NCI-H2196 (cell line): ENCODE results near the gene GPR132.
A peak's percentile ranks its signal among the peaks of the same experiment; 100 is the strongest.
"Not testable (repeated sequence)": the region's sequence is repeated elsewhere in the genome, so short reads cannot be mapped to it uniquely, and the experiment has no call there.

Source experiments
- DNase-seq: peaks from one replicate; lab custom pipeline; 2025; ENCODE audit not compliant: unreplicated experiment; lab: John Stamatoyannopoulos, UW

The GPR132 gene

DNA sequence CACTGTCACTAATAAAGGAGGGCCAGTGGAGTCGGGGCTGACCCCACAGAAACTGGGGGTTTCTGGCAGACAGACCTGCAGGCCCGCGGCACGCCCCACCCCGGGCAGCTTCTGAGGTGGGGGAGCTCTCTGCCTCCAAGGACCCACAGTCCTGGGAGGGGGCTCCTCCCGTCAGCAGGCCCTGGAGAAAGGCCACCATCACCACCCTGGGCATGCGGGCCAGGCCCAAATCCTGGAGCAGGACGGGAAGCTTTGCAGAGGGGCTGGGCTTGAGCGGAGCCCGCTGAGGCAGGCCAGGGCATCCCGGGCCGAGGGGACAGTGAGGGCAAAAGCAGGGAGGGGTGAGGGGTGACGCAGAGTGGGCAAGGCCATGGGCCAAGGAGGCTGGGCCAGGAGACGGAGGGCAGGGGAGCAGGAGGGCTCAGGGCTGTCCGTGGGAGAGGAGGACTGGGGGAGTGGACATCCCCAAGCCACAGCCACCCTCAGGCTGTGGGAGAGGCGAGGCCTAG lies 11.1 kb upstream of the GPR132 start:
- no peak for DNase-seq

DNA sequence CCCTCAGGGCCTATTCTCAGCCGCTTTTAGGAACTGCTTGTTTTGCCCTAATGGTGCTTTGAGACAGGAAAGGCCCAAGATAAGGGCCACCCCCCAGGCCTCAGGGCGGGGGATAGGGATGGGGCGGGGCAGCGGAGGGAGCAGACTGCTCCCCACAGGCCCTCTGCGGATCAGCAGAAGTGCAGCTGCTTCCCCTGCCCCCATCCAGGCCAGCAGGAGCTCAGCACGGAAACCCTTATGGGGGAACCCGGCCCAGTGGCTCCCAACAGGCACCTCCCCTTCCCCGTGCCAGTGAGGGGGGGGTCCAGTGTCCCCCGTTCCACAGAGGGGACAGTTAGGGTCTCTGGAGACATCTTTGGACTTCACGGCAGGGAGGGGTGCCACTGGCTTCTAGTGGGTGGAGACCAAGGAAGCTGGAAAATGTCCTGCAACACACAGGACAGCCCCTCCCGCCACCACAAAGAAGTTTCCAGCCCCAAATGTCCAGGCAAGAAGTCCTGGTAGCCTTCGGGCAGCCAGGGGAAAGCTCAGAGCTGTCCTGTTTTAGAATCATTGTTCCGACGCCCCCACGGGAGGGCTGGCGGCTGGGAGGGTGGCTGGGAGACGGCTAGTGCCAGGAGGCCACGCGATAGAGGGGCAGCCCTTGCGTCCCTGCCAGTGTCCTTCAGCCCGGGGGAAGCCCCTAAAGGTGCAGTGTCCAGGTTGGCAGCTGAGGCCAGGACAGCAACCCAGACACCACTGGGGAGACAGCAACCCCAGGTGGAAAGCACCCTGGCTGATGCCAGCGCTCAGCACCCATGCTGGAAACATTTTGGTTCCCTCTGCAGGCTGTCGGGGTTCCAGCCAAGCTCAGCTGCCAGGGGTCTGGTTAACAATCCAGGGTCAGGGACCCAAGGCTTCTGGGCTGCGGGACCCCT lies 10.4 kb upstream of the GPR132 start:
- DNase-seq: no peak

DNA sequence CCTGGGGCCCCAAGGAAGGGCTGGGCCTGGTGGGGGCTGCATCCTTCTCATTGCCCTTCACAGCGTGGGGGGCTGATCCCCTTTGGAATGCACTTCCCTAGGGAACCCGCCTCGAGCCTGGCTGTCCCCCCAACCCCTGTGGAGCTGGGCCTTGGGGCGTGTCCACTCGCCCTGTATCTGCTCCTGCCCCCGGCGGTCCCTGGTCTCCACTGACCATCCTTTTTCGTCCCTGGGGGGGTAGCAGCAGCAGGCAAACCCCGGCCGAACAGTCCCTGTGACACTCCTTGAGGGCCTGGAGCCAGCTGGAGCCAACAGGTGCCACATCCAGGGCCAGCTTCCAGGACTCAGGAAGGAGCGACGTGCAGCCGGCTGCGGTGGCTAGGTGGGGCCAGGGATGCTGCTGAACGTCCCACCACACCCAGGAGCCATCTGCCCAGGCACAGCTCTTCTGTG lies 9.4 kb upstream of the GPR132 start:
- DNase-seq: peak; percentile 15

DNA sequence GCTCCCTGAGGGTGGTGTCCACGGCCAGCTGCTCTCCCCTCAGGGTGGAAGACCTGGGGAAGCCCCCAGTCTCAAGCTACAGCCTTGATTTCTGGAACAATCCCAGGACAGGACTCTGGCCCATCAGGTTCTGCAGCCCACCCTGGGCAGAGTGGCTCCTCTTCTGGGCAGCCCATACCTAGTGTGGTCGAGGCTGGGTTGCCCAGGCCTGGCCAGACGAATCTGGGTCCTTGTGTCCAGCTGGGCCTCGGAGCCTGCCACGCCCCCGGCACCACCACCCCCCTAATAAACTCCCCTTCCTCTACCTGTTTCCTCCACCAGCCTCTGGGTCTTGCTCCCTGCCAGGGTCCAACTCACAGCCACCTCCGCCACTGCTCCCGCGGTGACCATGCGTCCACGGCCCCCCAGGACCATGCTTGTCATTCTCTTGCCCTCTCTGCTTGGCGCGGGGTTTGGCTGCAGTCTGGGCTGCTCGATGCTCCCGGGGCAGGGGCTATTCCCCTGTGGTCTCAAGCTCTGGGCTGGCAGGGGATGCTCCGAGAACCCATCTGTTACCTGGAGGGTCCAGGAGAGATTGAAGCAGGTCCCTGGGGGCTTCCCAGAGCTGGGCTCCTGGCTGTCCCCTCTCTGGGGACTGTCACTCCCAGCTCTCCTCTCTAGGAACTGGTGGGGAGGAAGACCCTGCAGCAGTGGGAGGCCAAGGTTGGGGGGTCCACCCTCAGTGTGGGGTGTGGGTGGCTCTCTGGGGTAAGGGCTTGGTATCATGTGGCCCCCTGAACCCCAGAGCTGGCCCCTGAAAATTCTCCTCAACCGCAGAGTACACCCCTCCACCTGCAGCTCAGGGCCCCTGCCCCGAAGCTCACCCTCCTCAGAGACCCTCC lies 8.7 kb upstream of the GPR132 start:
- no peak for DNase-seq

- no peak for DNase-seq
Measured at GRCh38 chr14:105072892-105073719, 7.9 kb upstream of the GPR132 start.

DNA sequence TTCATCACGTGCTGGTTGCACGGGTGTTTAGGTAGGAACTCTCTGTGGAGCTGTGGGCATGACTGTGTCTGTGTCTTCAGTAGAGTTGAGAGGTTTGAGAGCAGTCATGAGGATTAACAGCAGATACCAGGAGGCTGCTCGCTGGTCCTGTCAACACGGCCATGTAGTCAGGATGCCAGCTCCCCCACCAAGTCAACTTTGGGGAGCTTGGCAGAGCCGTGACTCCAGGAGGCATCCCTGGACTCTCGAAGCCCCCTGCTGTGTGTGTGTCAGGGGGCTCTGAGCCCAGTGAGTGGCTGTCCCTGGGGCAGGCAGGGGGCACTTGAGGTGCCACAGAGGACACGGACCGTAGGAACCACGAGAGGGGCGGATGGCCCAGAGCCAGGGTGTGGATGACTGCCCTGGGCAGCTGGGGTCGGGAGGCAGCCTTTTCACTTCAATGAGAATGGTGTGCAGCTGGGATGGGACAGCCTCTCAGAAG lies 7.2 kb upstream of the GPR132 start:
- no peak for DNase-seq

GRCh38 chr14:105071942-105072341 lies 6.7 kb upstream of the GPR132 start:
- DNase-seq: no peak

GRCh38 chr14:105071326-105071725 lies 6.1 kb upstream of the GPR132 start:
- DNase-seq: no peak

GRCh38 chr14:105070760-105071137 lies 5.5 kb upstream of the GPR132 start:
- DNase-seq: no peak

DNA sequence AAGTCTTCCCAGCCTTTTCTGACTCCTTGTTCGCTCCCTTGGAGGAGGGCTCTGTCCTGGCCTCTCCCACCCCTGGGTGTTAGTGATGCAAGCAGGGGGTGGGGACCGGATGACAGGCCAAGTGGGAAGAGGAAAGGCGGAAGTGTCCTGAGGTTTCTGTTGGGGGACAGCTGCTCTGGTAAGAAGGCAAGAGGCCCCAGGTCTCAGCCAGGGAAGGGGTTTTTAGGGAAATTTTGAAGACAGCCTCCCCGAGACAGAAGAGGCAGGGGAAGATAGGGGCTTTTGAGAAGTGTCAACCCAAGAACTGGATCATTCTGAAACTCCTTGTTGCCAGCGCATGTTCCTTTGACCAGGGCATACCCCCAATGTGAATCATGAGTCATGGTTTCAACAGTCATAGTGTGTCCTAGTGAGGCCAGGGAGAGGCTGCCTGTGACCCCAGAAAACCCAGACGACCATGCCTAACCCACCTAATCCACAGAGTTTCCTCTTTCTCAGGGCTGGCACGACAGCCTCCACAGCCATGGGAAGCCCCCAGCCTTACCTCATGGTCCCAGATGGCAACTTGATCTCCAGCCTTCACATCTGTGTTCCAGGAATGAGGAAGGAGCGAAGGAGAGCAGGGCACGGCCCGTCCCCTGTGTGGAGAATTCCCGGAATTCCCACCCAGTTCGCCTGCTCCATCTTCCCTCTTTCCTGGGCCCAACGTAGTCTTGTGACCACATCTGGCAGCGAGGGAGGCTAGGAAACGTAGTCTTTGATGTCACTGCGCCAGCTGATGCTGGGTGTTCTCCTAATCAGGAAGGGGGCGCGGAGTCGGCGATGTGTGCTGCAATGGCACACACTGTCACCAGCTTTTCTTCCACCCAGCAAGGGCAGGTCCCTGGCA lies 4.9 kb upstream of the GPR132 start:
- DNase-seq: no peak

DNA sequence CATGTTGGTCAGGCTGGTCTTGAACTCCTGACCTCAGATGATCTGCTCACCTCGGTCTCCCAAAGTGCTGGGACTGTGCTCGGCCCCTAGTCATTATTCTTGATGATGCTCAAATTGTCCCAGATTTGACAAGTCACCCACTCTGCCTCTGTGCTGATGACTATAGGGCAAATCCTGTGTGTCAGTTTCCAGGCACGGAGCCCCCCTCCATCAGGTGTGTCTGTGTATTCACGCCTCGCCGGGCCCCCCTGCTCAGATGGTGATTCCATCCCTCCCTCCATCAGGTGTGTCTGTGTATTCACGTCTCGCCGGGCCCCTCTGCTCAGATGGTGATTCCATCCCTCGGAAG lies 4.3 kb upstream of the GPR132 start:
- DNase-seq: no peak

DNA sequence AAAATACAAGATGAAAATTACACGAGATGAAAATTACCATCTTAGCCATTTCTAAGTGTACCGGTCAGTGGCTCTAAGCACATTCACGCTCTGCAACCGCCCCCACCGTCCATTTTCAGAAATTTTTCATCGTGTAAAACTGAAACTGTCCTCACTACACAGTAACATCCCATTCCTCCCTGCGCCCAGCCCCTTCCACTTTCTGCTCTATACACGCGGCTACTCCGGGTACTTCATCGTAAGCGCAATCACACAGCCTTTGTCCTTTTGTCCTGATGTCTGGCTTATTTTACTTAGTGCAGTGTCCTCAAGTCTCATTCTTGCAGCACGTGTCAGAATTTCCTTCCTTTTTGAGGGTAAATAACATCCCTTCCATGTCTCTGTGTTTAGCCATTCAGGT lies 3.6 kb upstream of the GPR132 start:
- no peak for DNase-seq

- DNase-seq: no peak
Measured at GRCh38 chr14:105067969-105068301, 2.7 kb upstream of the GPR132 start.

DNA sequence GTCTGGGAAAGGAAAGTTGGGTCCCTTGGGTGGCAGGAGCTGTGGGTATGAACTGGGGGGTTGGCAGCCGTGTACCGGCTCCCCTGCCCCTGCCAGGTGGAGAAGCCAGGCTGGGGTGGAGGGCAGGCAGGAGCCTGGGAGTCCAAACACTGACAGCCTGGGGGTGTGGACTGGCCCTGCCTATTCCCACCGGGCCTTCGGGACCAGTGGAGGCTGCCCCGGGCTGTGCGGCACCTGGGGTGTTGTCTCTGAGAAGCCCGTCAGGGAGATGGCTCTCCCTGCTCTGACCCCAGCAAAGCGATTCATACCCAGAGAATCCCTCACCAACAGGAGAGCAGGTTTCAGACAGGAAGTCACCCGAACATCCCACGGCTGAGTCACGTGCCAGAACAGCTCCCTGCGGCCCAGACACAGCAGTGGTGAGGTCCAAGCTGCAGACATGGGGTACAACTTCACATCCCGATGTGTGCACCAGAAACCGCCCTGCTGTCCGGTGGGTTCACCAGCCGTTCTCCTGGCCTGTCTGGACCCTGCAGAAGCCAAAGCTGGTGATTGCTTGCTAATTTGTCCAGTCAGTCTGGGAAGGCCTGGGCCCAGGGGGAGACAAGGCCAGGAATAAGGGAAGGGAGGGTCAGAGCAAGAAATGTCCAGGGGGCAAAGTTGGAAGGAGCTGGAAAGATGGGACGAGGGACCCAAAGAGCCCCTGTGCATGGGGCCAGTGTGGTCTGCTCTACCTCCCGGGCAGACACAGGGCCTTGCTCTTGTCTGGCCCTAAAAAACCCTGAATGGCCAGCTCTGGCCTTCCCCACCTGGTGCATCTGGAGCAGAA lies 2.1 kb upstream of the GPR132 start:
- DNase-seq: no peak

- no peak for DNase-seq
Measured at GRCh38 chr14:105066240-105067071, 1.2 kb upstream of the GPR132 start.

DNA sequence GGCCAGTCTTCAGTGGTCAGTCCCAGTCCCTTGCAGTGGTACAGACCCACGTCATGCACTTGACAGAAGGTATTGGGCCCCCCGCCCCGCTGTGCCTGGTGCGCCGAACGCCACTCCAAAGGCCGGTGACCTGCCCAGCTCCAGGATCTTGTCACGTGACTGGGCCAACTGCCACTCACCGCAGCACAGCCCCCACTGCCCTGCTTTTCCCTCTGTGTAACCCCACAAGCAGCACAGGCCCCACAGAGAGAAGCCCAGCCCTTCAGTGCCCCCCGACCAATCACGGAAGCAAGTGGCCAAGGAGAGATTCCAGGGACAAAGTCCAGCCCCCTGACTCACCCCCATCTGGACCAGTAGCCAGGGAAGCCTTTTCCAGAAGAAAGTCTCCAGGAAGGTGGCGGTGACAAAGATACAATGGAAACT lies 498 bp downstream of the GPR132 start:
- DNase-seq: no peak

DNA sequence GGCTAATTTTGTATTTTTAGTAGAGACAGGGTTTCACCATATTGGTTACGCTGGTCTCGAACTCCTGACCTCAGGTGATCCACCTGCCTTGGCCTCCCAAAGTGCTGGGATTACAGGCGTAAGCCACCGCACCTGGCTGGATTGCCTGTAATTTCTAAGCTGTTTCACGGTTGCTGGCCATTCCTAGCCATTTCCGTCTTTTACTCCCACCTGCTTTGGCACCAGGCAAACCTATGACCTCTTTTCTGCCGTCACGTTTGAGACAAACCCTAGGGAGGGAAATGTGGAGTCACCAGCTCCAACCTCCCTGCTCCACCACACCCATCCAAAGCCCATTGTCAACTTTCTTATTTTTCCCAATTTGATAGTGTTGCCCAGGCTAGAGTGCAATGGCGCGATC lies 1.2 kb downstream of the GPR132 start:
- DNase-seq: no peak

GRCh38 chr14:105063506-105063905 lies 1.7 kb downstream of the GPR132 start:
- DNase-seq: not testable (repeated sequence)
